T-helper 9 cell (primary cell): ENCODE data around the gene ANO3.
"Not testable (repeated sequence)": the region's sequence is repeated elsewhere in the genome, so short reads cannot be mapped to it uniquely, and the experiment has no call there.

ENCODE experiments used
- DNase-seq: peaks from one replicate; pipeline ENCODE4 v3.0.0-alpha.2; 2020
- total RNA-seq, 2 donors: gene quantifications; one replicate each; lab custom pipeline; 2026; lab: John Stamatoyannopoulos, UW

ANO3 gene
- total RNA-seq, result 0 to 0.07 reads per million in 2 donors

DNA sequence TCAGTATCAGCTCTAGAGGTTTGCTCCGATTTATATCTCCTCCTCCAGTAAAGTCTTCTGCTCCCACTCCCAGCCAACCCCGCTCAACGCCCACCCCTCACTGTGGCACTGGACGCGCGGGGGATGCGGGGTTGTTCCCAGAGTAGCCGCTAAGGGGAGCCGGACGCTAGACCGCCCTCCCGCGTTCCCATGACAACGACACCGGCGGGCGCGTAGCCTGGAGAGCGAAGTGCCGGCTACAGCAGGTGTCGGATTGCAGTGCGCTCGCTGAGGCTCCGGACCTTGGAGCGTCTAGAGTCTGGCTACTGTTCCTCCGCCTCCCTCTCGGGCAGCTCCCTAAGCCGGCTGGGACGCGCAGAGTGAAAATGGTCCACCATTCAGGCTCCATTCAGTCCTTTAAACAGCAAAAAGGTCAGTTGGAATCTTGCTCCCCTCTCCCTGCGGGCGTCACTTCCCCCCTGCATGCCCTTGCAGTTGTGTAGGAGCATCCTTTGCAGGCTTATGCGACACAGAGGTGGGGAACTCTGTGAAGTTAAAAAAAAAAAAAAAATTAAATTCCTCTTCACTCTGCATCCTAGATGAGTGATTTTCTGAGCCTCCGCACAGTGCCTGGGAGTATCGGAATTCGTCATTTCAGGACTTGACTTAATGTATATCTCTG lies at the start of gene ANO3:
ANO3 (plus strand) TSS at position 220 of the 661 bp plus-strand sequence; CDS start at position 366, 146 bp downstream.
- no peak for DNase-seq

DNA sequence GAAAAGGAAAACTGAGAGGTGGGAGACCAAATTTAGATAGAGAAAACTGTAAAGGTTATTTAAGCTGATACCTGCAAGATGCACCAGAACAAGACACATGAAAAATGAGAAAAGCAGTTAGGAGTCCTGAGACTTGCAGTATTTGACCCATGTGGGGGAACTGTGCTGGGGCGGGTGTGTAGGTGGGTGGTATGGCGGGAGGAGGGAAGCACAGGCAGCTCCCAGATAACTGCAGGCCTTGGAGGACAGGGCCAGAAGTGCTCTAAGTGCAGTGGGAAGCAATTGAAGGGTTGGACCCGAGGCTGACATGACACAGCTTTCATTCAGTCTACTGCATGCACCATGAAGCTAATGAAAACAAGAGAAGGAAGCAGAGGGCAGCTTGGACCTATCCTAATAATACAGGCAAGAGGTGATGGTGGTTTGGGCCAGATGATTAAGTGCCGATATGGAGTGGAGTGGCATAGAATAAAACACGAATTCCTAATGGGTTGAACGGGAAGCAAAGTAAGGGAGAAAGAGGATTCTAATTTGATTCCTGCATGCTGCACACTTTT lies 48.0 kb upstream of the ANO3 start:
- no peak for DNase-seq

DNA sequence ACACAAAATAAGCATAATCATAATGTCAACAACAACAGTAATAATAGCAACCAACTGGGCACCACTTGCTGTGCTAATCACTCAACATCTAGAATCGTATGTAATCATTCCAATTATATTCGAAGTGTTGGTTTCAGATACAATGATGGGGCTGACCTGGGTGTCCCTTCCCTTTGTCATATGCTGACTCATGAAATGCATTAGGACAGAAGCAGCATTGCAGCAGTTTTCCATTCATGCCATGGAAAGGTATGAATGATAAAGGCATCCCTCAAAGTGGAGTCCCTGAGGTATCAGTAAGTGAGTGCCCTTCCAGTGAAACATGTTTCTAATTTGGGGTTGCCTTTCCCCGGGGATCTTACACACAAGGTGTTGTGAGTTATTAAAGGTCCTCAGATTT lies 46.3 kb upstream of the ANO3 start:
- DNase-seq, result no peak

DNA sequence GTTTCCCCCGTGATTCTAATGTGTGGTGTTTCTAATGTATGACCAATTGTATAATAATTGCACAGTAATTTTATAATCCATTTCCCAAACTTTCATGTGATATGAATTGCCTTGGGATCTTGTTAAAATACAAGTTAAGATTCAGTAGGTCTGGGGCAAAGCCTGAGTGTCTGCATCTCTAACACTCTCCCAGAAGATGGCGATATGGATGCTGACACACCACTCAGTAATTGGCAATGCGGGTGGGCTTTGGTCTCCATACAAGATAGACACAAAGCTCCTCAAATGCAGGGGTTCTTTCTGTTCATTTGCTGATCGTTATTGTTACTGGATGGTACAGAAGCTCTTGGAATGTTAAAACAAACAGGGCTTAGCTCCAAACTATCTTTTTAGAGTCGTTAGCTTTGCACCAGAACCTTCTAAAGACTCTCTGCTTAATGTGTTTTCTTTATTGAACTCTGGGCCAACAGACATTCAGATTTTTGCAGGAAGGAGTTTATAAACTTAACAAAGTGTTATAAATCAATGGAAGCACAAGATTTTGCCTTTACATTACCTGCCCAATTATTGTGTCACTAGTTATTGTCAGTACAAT lies 45.4 kb upstream of the ANO3 start:
- DNase-seq, result no peak

DNA sequence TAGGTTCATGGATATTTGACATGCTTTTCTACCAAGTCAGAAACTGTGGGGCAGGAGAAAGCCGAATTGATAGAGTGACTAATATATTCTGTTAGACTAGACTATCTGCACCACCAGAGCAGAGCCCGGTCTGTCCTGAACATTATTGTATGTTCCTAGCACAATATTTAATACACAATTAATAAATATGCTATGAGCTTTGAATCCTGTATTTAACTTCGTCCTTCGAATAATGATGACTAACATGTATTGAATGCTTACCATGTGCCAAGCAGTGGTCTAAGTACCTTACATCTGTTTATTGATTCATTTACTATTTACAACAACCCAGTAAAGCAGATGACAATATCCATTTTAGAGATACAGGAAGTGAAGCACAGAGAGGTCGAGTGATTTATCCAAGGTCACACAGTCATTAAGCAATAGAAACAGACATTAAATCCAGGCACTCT lies 44.8 kb upstream of the ANO3 start:
- DNase-seq, result no peak

DNA sequence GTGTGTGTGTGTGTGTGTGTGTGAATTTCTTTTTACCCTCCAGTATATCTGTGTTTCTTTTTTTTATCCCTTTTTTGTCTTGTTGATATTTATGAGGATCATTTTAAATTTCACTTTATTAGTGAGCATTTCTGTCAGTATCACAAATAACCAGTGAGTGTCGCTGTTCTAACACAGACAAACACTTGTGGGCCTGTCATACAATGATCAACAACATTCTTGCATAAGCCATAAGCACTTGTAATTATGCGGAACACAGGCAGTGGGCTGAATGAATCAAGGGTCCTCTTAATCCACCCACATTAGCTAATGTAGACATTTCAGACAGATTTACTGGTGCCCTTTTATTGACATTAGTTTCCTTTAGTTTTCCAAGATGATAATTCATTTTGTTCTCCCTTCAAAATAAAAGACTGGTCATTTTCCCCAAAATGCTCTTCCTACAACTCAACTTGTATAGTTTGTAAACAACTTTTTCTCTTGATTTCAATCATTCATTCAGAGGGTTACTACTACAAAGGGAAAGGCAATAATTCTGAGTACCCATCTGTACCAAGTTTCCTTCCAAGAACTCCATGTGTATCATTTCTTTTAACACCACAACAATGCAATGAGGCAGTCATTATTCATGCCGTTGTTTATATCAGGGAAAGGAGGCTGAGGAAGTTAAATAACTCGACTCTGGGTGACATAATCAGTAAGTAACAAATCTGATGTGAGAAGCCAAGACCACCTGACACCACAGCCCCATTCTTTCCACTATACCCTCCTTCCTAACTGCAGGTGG lies 34.5 kb upstream of the ANO3 start:
- DNase-seq, result no peak

DNA sequence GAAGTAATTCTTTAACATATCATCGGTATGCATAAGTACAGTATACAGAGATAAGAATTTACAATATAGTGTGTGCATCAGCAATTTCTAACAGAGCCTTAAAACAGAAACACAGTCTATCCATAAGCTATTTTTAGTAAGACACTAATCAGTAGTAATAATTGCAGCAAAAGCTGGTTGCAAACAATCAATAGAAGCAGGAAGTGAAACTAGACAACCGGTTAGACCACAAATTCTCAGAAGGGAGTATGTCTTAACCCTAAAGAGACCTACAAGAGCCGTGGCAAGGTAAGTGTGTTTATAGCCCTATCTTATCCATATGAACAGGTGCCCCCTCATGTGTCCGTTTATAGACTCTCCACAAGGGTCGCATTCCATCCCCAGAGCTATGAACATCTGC lies 15.6 kb upstream of the ANO3 start:
- not testable (repeated sequence) for DNase-seq

DNA sequence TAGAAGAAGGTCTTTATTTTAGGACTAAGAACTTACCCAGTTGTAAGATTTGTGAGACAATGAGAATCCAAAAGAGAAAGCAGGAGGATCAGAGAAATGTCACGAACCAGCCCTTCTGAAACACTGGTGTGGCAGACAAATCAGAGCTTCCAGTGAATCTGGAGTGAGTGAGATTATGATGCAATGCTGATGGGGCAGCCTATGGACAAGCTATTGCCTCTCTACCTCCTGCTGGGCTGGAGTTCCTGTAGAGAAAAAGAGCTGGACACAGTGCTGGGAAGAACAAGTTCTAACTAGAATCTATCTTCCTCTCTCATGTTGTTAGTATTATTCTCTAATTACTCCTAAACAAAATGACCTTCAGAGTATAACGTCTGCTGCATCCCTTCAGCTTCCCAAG lies 12.0 kb upstream of the ANO3 start:
- no peak for DNase-seq

DNA sequence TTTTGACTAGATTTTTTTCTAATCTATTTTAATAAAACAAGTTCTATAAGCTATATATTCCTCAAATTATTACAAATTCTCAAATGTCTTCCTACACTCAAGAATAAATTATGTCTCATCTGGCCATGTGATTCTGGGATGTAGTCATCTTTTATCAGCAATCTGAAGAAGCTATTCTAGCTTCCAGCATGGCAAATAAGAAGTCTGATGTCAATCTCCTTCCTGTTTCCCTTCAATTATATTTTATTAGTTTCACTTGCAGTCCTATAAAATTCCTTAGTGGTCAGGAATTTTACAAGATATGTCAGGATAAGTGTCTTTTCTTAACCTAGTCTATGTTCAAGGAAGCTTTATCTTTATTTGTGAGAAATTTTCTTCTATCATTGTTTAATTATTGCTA lies 10.4 kb upstream of the ANO3 start:
- DNase-seq, result no peak

DNA sequence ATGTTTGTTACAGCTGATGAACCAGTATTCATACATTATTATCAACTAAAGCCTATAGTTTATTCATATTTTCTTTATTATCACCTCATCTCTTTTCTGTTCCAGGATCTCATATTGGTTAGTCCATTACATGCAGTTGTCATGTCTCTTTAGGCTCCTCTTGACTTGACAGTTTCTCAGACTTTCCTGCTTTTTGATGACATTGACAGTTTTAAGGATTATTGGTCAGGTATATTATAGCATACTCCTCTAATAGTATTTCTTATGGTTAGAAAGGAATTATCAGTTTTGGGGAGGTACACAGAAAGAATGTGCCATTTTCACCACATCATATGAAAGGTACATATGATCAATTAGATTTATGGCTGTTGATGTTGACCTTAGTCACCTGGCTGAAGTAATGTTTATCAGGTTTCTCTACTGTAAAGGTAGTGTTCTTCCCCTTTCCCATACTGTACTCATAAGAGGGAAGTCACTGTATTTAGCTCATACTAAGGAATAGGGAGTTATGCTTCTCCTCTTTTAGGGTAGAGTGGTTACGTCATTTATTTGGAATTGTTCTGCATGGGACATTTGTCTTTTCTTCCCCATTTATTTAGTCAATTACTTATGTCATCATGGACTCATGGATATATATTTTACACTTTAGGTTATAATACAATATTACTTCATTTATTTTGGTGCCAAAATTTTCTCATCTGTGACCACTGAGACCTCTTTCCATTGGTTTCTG lies 9.4 kb upstream of the ANO3 start:
- no peak for DNase-seq

DNA sequence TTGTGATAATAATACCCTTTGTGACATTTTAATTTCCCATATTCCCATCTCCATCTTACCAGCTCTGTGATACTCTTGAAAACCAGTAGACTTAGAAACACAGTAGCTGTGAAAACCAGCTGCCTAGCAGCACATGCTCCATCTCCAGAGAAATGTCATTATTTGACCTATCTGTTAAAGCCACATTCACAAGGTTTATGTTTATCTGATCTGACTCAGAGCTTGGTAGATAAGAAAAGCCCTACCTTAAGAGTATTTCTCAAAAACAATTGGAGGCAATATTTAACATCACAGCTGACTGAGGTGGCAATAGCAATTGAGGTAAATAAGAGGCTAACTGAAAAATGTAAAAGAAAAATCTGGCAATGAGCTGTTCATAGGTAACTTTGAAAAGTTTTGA lies 8.1 kb upstream of the ANO3 start:
- no peak for DNase-seq

DNA sequence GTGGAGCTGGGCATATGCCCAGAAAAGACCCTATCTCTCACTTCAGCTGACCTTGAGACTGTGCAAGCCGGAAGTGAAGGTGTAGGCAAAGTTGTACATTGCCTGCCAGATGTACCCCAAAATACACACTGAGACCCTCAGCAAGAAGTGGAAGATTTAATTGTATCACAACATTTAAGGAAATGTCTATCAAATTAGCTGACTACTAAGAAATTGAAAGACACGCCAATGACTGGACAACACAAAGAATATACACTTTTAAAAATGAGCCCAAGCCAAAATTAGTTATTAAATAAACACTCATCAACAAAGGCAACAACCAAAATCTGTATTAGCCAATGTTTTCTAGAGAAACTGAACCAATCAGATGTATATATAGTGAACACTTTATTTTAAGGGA lies 7.7 kb upstream of the ANO3 start:
- no peak for DNase-seq

DNA sequence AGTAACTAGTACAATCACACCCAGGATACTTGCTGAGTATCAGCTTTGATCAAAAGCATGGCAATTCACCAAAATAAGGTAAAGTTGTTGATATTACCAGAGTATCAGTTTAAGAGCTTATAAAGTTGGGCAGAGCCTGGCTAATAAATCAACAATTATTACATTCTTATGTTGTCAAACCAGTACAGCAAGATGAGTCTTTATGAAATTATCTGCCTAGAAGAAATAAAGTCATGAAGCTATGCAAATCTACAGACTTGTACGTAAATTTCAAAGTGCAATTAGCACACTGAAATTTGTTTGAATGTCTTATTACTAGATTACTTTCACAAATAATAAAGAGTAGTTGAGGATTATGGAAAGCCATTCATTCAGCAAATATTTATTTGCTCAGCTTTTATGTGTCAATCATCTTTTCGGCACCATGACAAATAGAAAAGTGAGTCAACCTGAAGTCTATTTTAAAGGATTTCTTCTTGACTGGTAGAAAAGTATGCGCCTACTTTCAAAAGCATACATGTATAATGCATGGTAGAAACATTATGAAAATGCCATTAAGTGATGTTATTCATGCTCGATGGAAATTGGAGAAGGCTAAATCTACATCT lies 5.0 kb upstream of the ANO3 start:
- DNase-seq, result no peak

DNA sequence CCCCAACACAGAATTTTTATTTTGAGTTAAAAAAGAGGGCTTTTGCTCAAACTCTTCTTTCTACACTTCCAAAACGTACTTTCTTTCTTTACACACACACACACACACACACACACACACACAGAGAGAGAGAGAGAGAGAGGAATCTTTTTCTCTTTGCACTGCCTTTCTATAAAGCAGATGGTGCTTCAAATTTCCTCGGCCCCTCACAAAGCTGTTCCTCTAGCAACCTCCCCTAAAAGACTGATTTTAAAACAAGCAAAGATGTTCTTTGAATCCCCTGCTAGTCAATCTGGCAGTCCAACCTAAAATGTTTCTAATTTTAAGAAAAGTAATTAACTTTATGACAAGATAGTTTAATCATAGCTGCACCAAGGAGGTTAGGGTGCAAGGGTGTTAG lies 2.7 kb upstream of the ANO3 start:
- no peak for DNase-seq

DNA sequence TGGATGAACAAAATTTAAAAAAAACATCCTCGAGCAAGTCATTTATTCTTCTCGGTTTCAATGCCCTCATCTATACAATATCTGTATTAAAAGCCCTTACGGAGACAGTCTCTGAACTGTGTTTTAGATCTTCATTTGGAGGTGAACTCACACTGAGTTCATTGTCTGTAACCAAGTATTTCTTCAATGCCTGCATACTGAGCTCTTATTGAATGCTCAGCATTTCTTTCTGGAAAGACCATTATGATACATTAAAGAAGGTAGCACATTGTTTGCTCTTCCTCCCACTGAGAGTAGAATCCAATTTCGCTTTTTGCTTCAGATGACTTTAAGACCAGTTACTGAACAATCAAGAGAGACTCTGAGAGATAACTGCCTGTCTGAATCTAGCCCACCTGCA lies 1.7 kb upstream of the ANO3 start:
- DNase-seq, result no peak

DNA sequence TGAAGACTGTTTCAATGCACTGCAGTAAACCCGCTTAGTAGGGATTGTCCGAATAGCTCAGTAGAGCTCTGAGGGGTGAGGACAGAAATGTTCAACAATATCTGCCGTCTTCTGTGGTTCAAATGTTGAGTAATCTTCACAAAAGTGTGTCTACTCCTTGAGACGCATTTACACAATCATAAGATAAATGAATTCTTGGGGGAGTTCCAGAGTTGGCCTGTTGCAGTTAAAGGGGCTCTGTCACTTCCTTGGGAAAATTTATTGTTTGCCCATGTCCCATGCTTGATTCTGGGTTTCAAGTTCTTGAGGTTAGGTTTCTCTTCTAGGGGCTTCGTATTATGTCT lies 614 bp downstream of the ANO3 start:
- no peak for DNase-seq

DNA sequence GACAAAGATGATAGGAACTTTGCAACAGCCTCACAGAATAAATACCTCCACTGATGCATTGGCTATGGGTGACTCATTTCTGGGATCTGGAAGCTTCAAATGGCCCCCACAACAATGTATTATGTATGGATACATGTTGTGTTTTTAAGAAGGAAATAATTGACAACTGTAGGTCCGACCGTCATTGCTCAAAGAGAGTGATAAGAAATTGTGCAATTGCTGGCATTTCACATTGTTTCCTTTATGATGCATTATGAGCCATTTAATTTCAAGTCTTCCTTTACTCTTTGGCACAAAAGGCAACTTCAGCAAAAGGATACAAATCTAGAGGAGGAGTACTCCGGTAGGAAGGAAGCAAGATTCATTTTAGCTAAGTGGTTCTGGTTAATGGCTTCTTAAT lies 2.0 kb downstream of the ANO3 start:
- no peak for DNase-seq

DNA sequence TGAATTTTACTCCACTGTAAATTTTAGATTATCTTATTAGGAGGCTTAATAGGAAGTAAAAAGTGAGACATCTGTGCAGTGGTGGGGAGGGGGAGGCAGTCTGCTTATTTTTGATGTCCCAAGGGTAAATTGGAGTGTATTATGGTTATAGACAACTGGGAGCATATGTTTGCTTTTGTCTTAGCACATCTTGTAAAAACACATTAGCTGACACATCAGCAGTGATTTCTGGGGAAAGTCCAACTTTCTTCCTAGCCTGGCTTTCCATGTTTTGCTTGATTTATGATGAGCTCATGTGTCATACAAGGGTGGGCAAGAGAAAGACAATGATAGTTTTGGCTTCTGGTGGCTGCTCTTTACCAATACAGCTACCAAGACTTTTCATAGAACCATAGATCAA lies 4.0 kb downstream of the ANO3 start:
- no peak for DNase-seq

DNA sequence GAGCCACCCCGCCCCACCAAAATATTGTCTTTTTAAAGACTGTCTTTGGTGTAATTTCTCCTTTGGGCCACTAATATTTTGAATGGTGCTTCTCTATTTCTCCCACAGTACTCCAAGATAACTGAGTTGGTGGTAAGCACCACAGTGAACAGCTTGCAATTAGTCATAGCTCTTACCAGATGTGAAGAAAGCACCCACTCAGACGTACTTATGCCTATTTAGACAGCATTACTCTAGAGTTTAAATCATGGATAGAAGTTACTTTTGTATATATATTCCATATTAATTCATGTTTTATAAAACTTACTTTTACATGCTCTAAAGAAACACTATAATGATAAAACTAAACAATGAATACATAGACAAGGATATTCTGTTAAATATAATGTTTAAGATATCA lies 12.7 kb downstream of the ANO3 start:
- no peak for DNase-seq

DNA sequence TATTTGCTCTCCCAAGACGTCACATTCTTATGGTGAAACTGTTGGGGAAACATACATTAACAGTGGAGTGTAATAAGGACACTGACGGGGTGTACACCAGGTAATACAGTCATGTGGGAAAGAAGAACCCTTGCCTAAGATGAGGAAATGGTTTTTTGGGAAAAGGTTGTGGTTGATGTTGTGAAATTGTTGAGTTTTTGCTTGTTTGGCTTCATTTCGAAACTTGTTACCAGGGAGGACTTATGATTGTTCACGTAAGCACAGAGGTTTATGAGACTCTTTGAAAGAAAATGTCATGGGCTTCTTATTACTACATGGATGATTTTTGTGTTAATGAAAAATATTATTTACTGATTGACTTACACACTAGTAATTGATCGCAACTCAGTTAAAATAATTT lies 16.8 kb downstream of the ANO3 start:
- no peak for DNase-seq

DNA sequence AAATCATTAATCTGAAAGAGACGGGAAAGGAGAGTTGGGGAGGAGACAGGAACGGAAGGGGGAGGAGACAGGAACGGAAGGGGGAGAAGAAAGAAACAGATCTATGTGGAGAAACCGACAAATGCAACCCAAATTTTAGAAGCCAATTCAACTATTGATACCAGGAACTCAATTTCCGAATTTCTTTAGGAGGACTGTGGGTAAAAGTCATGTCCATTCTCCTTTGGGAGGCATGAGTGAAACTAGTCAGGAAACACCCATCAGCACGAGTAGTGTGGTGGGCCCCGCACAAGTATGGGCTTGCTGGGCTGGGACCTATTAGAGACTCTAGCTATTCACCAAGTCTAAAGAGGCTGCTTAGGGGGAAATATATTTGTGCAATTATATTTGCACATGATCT lies 18.1 kb downstream of the ANO3 start:
- DNase-seq, result no peak

DNA sequence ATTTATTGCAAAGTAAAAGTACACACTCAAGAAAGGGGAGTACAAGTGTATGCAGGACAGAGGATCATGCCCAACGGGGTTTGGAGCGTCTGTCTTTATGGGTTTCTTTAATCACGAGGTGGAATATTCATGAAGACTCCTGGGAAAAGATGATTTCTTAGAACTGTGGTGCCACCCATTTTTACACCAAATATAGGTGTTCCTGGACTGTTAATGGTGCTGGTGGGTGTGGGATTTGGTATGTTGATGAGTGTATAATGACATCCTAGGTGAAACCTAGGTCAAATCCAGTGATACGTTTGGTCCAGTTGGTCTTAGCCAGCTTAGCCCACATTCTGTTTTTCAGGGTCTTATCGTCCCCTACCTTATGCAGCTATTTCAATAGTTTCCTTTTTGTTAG lies 21.1 kb downstream of the ANO3 start:
- no peak for DNase-seq

DNA sequence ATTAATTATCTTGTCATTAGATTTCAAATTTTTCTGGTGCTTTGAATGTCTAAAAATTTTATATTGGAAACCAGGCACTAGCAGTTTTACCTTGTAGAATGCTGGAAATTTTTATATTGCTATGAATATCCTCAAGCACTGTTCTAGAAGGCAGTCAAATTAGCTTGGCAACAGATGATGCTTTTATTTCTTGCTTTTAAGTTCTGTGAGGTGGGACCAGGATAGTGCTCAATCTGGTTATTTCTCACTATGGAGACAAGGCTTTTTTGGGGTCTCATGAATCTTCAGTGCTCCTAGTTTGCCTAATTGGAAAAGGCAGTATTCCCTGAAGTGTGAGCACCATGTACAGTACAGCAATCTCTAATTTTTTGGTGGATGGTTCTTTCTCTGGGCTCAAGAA lies 27.1 kb downstream of the ANO3 start:
- no peak for DNase-seq
